Glutamatergic neuron (in vitro differentiated cells): ENCODE measurements around the gene TERB1. TPM values are rescaled to one million over a fixed set of nuclear protein-coding genes. Genes with fewer than 3 reads are reported as not detected.

Source experiments
- DNase-seq: peaks from one replicate; pipeline ENCODE4 v3.0.0; 2022
- H3K27ac Mint-ChIP-seq: one replicate; pipeline ENCODE4 v1.8.0; 2020; ENCODE audit warnings: mild to moderate bottlenecking, mixed read lengths, inconsistent platforms; ENCODE audit not compliant: unreplicated experiment
- H3K27me3 Mint-ChIP-seq: one replicate; pipeline ENCODE4 v1.8.0; 2020; ENCODE audit warnings: mild to moderate bottlenecking, moderate library complexity, mixed read lengths, inconsistent platforms; ENCODE audit not compliant: unreplicated experiment
- H3K36me3 Mint-ChIP-seq: one replicate; pipeline ENCODE4 v1.8.0; 2020; ENCODE audit warnings: mild to moderate bottlenecking, mixed read lengths, inconsistent platforms; ENCODE audit not compliant: unreplicated experiment
- H3K4me1 Mint-ChIP-seq: one replicate; pipeline ENCODE4 v1.8.0; 2020; ENCODE audit warnings: mild to moderate bottlenecking, low read depth, mixed read lengths, inconsistent platforms; ENCODE audit not compliant: unreplicated experiment
- H3K4me3 Mint-ChIP-seq: one replicate; pipeline ENCODE4 v1.8.0; 2020; ENCODE audit warnings: mild to moderate bottlenecking, mixed read lengths, inconsistent platforms; ENCODE audit not compliant: unreplicated experiment
- H3K9me3 Mint-ChIP-seq: one replicate; pipeline ENCODE4 v1.8.0; 2020; ENCODE audit warnings: mild to moderate bottlenecking, moderate library complexity, mixed read lengths, inconsistent platforms; ENCODE audit not compliant: unreplicated experiment
- CTCF ChIP-seq: fragments of 200-600 bp; sonication (generic); IDR thresholded peaks from one replicate; pipeline ENCODE4 v1.5.0; 2021; ENCODE audit not compliant: partially characterized antibody, unreplicated experiment
- total RNA-seq: library from RNA; stranded (reverse); fragmentation: NEBNext Ultra II Directional; extraction: Animal tissue kit (Norgen Biotek cat#: 25700); gene quantifications from one replicate; pipeline ENCODE4 v1.2.1, GENCODE V29; 2021; ENCODE audit not compliant: unreplicated experiment

TERB1 gene
- total RNA-seq, 1 donor from 2014 or later = 0.39 TPM

- Mint-ChIP-seq H3K9me3 (no peaks in the 10 kb centered on the region), H3K4me1 (peaks cover 3% of the 10 kb centered on the region), H3K27me3 (peaks cover 1% of the 10 kb centered on the region), H3K4me3 (no peak overlapping the region), H3K36me3 (no peaks in the 10 kb centered on the region), H3K27ac (no peak overlapping the region)
- no peak for DNase-seq
- no peak for TF ChIP-seq CTCF
These were observed 95.4 kb downstream of the TERB1 start for GRCh38 chr16:66705790-66706505.

Other genes starting within 250 kb of the TERB1 start
- 17.9 TPM for gene CKLF, start 249.0 kb downstream of the TERB1 start, total RNA-seq
- gene CMTM1, start 235.1 kb downstream of the TERB1 start, total RNA-seq = 5.0 TPM
- not detected for gene CMTM2, start 222.1 kb downstream of the TERB1 start, total RNA-seq
- gene CMTM3, start 196.9 kb downstream of the TERB1 start, total RNA-seq = 45.8 TPM
- 8.2 TPM for gene CMTM4, start 104.8 kb downstream of the TERB1 start, total RNA-seq
- 269 TPM for gene DYNC1LI2, start 50.0 kb downstream of the TERB1 start, total RNA-seq
- 125 TPM for gene NAE1, start 29.4 kb upstream of the TERB1 start, total RNA-seq
- gene CA7, start 42.8 kb upstream of the TERB1 start, total RNA-seq = 0.64 TPM
- 18.3 TPM for gene PDP2, start 78.9 kb upstream of the TERB1 start, total RNA-seq
- gene CDH16, start 117.3 kb upstream of the TERB1 start, total RNA-seq = not detected
- 1.1 TPM for gene RRAD, start 124.0 kb upstream of the TERB1 start, total RNA-seq
- 89.4 TPM for gene CIAO2B, start 132.8 kb upstream of the TERB1 start, total RNA-seq
- gene CES2, start 133.9 kb upstream of the TERB1 start, total RNA-seq = 38.6 TPM
- 4.1 TPM for gene CES3, start 159.7 kb upstream of the TERB1 start, total RNA-seq
- 3.6 TPM for gene CES4A, start 187.0 kb upstream of the TERB1 start, total RNA-seq
- 168 TPM for gene CBFB, start 227.6 kb upstream of the TERB1 start, total RNA-seq